Panc1 (cell line): ENCODE measurements around the gene TTC34.

Experiments
- TF ChIP-seq, protein P1 (sequence below): fragments of 450-650 bp; IDR thresholded peaks from 2 replicates; pipeline ENCODE4 v1.5.1; 2017; ENCODE audit warnings: mild to moderate bottlenecking
- TF ChIP-seq, protein P2 (sequence below), 2 experiments: IDR thresholded peaks; 2 replicates each; pipeline ENCODE4 v1.6.1; 2011 to 2012; ENCODE audit warnings: low read depth in 2 of 2, control low read depth in 1 of 2, low read length in 1 of 2, mild to moderate bottlenecking in 1 of 2, moderate library complexity in 1 of 2; ENCODE audit not compliant: insufficient read depth in 1 of 2

DNA sequence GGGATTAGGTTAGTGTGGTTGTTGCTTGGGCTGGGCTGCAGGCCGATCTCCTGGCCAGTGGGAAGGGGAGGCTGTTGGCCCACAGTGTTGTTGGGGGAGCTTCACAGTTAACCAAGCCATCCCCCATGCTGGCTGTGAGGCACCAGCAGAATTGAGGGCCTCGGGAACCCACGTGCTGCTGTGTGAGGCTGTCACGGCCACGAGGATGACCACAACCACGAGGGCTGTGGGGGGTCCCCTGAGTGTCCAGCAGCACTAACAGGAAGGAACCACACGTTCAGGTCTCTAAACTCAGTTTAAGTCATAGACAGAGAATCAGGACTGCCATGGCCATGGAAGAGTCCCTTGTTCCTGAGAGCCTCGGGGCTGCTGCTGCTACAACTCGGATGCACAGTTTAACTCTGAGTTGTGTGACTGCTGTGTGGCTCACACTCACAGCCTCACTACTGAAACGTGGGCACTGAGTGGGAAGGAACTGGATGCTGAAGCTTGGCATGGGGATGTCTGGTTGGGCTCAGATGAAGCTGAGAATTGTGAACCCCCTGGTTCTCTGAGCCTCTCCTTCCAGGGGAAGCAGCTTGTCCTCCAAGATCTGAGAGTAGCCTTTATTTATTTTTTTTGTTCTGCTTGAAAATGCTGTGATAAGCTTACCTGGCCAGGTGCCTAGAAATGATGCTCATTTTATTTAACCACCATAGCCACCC lies 163.9 kb downstream of the TTC34 start:
- TF ChIP-seq, protein P1, sequence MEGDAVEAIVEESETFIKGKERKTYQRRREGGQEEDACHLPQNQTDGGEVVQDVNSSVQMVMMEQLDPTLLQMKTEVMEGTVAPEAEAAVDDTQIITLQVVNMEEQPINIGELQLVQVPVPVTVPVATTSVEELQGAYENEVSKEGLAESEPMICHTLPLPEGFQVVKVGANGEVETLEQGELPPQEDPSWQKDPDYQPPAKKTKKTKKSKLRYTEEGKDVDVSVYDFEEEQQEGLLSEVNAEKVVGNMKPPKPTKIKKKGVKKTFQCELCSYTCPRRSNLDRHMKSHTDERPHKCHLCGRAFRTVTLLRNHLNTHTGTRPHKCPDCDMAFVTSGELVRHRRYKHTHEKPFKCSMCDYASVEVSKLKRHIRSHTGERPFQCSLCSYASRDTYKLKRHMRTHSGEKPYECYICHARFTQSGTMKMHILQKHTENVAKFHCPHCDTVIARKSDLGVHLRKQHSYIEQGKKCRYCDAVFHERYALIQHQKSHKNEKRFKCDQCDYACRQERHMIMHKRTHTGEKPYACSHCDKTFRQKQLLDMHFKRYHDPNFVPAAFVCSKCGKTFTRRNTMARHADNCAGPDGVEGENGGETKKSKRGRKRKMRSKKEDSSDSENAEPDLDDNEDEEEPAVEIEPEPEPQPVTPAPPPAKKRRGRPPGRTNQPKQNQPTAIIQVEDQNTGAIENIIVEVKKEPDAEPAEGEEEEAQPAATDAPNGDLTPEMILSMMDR = no peak
- TF ChIP-seq, protein P2, sequence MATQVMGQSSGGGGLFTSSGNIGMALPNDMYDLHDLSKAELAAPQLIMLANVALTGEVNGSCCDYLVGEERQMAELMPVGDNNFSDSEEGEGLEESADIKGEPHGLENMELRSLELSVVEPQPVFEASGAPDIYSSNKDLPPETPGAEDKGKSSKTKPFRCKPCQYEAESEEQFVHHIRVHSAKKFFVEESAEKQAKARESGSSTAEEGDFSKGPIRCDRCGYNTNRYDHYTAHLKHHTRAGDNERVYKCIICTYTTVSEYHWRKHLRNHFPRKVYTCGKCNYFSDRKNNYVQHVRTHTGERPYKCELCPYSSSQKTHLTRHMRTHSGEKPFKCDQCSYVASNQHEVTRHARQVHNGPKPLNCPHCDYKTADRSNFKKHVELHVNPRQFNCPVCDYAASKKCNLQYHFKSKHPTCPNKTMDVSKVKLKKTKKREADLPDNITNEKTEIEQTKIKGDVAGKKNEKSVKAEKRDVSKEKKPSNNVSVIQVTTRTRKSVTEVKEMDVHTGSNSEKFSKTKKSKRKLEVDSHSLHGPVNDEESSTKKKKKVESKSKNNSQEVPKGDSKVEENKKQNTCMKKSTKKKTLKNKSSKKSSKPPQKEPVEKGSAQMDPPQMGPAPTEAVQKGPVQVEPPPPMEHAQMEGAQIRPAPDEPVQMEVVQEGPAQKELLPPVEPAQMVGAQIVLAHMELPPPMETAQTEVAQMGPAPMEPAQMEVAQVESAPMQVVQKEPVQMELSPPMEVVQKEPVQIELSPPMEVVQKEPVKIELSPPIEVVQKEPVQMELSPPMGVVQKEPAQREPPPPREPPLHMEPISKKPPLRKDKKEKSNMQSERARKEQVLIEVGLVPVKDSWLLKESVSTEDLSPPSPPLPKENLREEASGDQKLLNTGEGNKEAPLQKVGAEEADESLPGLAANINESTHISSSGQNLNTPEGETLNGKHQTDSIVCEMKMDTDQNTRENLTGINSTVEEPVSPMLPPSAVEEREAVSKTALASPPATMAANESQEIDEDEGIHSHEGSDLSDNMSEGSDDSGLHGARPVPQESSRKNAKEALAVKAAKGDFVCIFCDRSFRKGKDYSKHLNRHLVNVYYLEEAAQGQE (IDR thresholded peaks at IDR 0.05; ENCODE audit: insufficient read depth in 1 of 2, low read depth in 2 of 2, low read length in 1 of 2) = no peak
